K562 (cell line): ENCODE results near the gene AHCYL1. TPM values are rescaled to one million over a fixed set of nuclear protein-coding genes. Genes with fewer than 3 reads are reported as not detected.

Experiments
- ATAC-seq: fragments of 200-7000 bp; cut with Tn5 transposase; 3 replicates; pipeline ENCODE4 v1.9.1; 2020; ENCODE audit warnings: moderate library complexity
- BruUV-seq: library from RNA; stranded (reverse); fragments of 400-500 nt; replicated peaks from 2 replicates; lab custom pipeline; 2021; lab: Mats Ljungman, UMichigan
- CTCF ChIA-PET: fragments of 300-600 bp; formaldehyde crosslinking; extraction: SDS; loops from one replicate; lab custom pipeline; 2021; ENCODE audit warnings: low intra/inter-chr PET ratio; lab: Yijun Ruan, JAX
- POLR2A ChIA-PET: fragments of 300-600, 350-650 bp; sonication (Branson Sonifier 250); formaldehyde crosslinking; extraction: SDS; loops from one replicate; lab custom pipeline; 2021; ENCODE audit warnings: antibody characterized with exemption, inconsistent platforms; lab: Yijun Ruan, JAX
- DNase-seq, 4 experiments: peaks; one replicate each; pipeline versions ENCODE4 v3.0.0 to v3.0.0-alpha.2; 2011 to 2018; ENCODE audit warnings: low spot score in 3 of 4, mixed read lengths in 3 of 4; ENCODE audit errors: extremely low read depth in 1 of 4
- FAIRE-seq: peaks from 2 replicates; lab custom pipeline; 2011; peaks lifted over from hg19 to GRCh38; lab: Jason Lieb, UNC
- H2AFZ ChIP-seq: 2 replicates; pipeline ENCODE4 v1.6.0; 2011; ENCODE audit warnings: low read depth, low read length, control low read depth, inconsistent platforms
- H3K27ac ChIP-seq: fragments of 200-600 bp; 3 replicates; pipeline ENCODE4 v1.8.0; 2011; ENCODE audit warnings: low read depth, mild to moderate bottlenecking, control low read depth, inconsistent platforms, low read length, moderate library complexity, mixed read lengths; ENCODE audit errors: extremely low read depth
- H3K27me3 ChIP-seq, 2 experiments: fragments of 300-600 bp in 1 of 2; 2 replicates in 1 of 2; 3 replicates in 1 of 2; pipeline versions ENCODE4 v1.6.0 to v1.8.0; 2011; ENCODE audit warnings: inconsistent platforms in 2 of 2, low read length in 2 of 2, mild to moderate bottlenecking in 1 of 2, mixed read lengths in 1 of 2, moderate library complexity in 1 of 2; ENCODE audit not compliant: control insufficient read depth in 2 of 2, insufficient read depth in 2 of 2
- H3K36me3 ChIP-seq: fragments of 300-600 bp; 3 replicates; pipeline ENCODE4 v1.8.0; 2011; ENCODE audit warnings: mild to moderate bottlenecking, low read length, inconsistent platforms; ENCODE audit not compliant: control insufficient read depth, insufficient read depth
- H3K4me1 ChIP-seq, 2 experiments: fragments of 200-600 bp in 1 of 2; replicated peaks in 1 of 2; 2 replicates in 1 of 2; 3 replicates in 1 of 2; pipeline versions ENCODE4 v1.5.1 to v1.8.0; 2011; ENCODE audit warnings: inconsistent platforms in 2 of 2, low read length in 2 of 2, mild to moderate bottlenecking in 1 of 2, mixed read lengths in 1 of 2, moderate library complexity in 1 of 2; ENCODE audit not compliant: control insufficient read depth in 2 of 2, insufficient read depth in 2 of 2
- H3K4me2 ChIP-seq: 2 replicates; pipeline ENCODE4 v1.6.1; 2011; ENCODE audit warnings: low read length, control low read depth, inconsistent platforms, mixed read lengths; ENCODE audit not compliant: insufficient read depth
- H3K4me3 ChIP-seq: fragments of 200-600 bp; sonication (generic), shearing (Covaris generic); 2 replicates; pipeline ENCODE4 v1.5.1; 2016; ENCODE audit warnings: control low read depth, inconsistent platforms
- H3K79me2 ChIP-seq: fragments of 200-600 bp; 3 replicates; pipeline ENCODE4 v1.8.0; 2011; ENCODE audit warnings: low read length, inconsistent platforms; ENCODE audit not compliant: control insufficient read depth, insufficient read depth
- H3K9ac ChIP-seq, 2 experiments: 2 replicates each; pipeline versions ENCODE4 v1.6.0 to v1.6.1; 2011; ENCODE audit warnings: low read depth in 2 of 2, low read length in 2 of 2, control low read depth in 1 of 2, inconsistent platforms in 1 of 2, mild to moderate bottlenecking in 1 of 2, mixed read lengths in 1 of 2; ENCODE audit not compliant: insufficient read depth in 1 of 2
- H3K9me1 ChIP-seq: one replicate; pipeline ENCODE4 v1.6.0; 2011; ENCODE audit warnings: inconsistent platforms, mild to moderate bottlenecking, low read length, moderate library complexity; ENCODE audit not compliant: control insufficient read depth, insufficient read depth
- H3K9me3 ChIP-seq: replicated peaks from 2 replicates; pipeline ENCODE4 v1.5.1; 2011; ENCODE audit warnings: low read depth, low read length, inconsistent platforms; ENCODE audit not compliant: control insufficient read depth, insufficient read depth
- H4K20me1 ChIP-seq: replicated peaks from 2 replicates; pipeline ENCODE4 v1.6.1; 2011; ENCODE audit warnings: low read length, inconsistent platforms, mixed read lengths; ENCODE audit not compliant: control insufficient read depth, insufficient read depth
- DDX20 ChIP-seq: fragments of 450-650 bp; IDR thresholded peaks from 2 replicates; pipeline ENCODE4 v1.6.1; 2016; ENCODE audit warnings: missing genetic modification characterization, low read depth, mild to moderate bottlenecking, missing compliant biosample characterization, moderate library complexity
- FOXA3 ChIP-seq, 2 experiments: fragments of 450-650 bp in 1 of 2; sonication (generic) in 1 of 2; formaldehyde crosslinking; IDR thresholded peaks in 1 of 2; conservative IDR thresholded peaks in 1 of 2; 2 replicates each; pipeline versions ENCODE4 v1.4.0 to v1.8.0; 2020 to 2022; ENCODE audit warnings: mild to moderate bottlenecking in 2 of 2, missing genetic modification reagents in 1 of 2
- GABPB2 ChIP-seq: fragments of 250-450 bp; sonication (Bioruptor Pico); conservative IDR thresholded peaks from 2 replicates; pipeline ENCODE4 v1.5.1; 2021; ENCODE audit warnings: mild to moderate bottlenecking
- KAT7 ChIP-seq: sonication (generic); formaldehyde crosslinking; IDR thresholded peaks from 2 replicates; pipeline ENCODE4 v1.8.0; 2022; ENCODE audit warnings: missing genetic modification reagents, mild to moderate bottlenecking, borderline replicate concordance
- RAD21 ChIP-seq, 2 experiments: fragments of 250-450 bp in 1 of 2; fragments of 450-650 bp in 1 of 2; sonication (Bioruptor Pico) in 1 of 2; formaldehyde crosslinking in 1 of 2; IDR thresholded peaks in 1 of 2; conservative IDR thresholded peaks in 1 of 2; 2 replicates each; pipeline versions ENCODE4 v1.4.0 to v1.8.0; 2020 to 2022; ENCODE audit warnings: mild to moderate bottlenecking in 2 of 2, moderate library complexity in 1 of 2
- SIX5 ChIP-seq, 2 experiments: IDR thresholded peaks; 2 replicates each; pipeline ENCODE4 v1.6.1; 2011; ENCODE audit warnings: low read length in 2 of 2, borderline replicate concordance in 1 of 2, low read depth in 1 of 2, mild to moderate bottlenecking in 1 of 2, moderate library complexity in 1 of 2; ENCODE audit not compliant: insufficient read depth in 1 of 2
- SP1 ChIP-seq: sonication (generic); formaldehyde crosslinking; IDR thresholded peaks from 2 replicates; pipeline ENCODE4 v1.8.1; 2022; ENCODE audit warnings: mild to moderate bottlenecking, missing genetic modification reagents
- TAL1 ChIP-seq: fragments of 450-650 bp; IDR thresholded peaks from 2 replicates; pipeline ENCODE4 v1.6.1; 2016; ENCODE audit warnings: mild to moderate bottlenecking
- WGBS: fragments of 100-300 bp; shearing (Covaris generic); methylation state at CpG from one replicate; pipeline ENCODE4 v1.1.6; 2016; ENCODE audit warnings: low coverage, mixed read lengths; ENCODE audit not compliant: insufficient coverage; ENCODE audit errors: missing lambda C conversion rate; 5-methylcytosine and 5-hydroxymethylcytosine counted together
- in situ Hi-C: fragments of 300-500 bp; cut with MboI; formaldehyde crosslinking; loops from 4 replicates; pipeline ENCODE4 v1.15.0; 2018; ENCODE audit warnings: inconsistent platforms, mixed read lengths
- intact Hi-C: fragments of 100-400 bp; cut with micrococcal nuclease; formaldehyde crosslinking; loops from 2 replicates; pipeline ENCODE4 v1.14.2; 2022
- polyA plus RNA-seq, 8 experiments: library from polyadenylated mRNA; depleted of rRNA in 4 of 8; stranded (reverse) in 5 of 8; unstranded in 3 of 8; fragments of >200 nt; fragmentation: Nextera tagmentation in 2 of 8; fragmentation: Illumina TruSeq in 1 of 8; extraction: Ambion mirVana in 2 of 8; extraction: Trizol in 1 of 8; gene quantifications; 2 replicates each; pipeline versions ENCODE4 v1.2.1 to v1.2.3, GENCODE V29; 2011 to 2014; ENCODE audit warnings: inconsistent platforms in 1 of 8, missing spikeins in 1 of 8
- total RNA-seq, 7 experiments: library from RNA; depleted of rRNA in 6 of 7; stranded (reverse); fragments of >200 nt in 6 of 7; fragmentation: Illumina TruSeq in 2 of 7; extraction: Trizol in 2 of 7; gene quantifications; 2 replicates each; pipeline versions ENCODE4 v1.2.1 to v1.2.3, GENCODE V29; 2011 to 2021; ENCODE audit warnings: low replicate concordance in 1 of 7
- TF ChIP-seq, protein P1 (sequence below): fragments of 250-450 bp; sonication (Bioruptor Pico); IDR thresholded peaks from 2 replicates; pipeline ENCODE4 v1.5.0; 2021; ENCODE audit warnings: mild to moderate bottlenecking, borderline replicate concordance
- TF ChIP-seq, protein P2 (sequence below), 3 experiments: fragments of 200-800 bp in 1 of 3; fragments of 250-450 bp in 1 of 3; fragments of 450-650 bp in 1 of 3; sonication (Bioruptor Pico) in 1 of 3; sonication (Bioruptor generic) in 1 of 3; formaldehyde crosslinking in 1 of 3; IDR thresholded peaks; 2 replicates each; pipeline versions ENCODE4 v1.6.1 to v1.8.0; 2016 to 2022; ENCODE audit warnings: mild to moderate bottlenecking in 2 of 3, missing genetic modification characterization in 2 of 3, missing compliant biosample characterization in 1 of 3, moderate library complexity in 1 of 3

Gene AHCYL1
- total and polyA plus RNA-seq, 9 of the 15 experiments (the other 6 are each of a cell fraction or from before 2014, with no cell fraction given) = 27.3 to 118 (median 44.5) TPM

DNA sequence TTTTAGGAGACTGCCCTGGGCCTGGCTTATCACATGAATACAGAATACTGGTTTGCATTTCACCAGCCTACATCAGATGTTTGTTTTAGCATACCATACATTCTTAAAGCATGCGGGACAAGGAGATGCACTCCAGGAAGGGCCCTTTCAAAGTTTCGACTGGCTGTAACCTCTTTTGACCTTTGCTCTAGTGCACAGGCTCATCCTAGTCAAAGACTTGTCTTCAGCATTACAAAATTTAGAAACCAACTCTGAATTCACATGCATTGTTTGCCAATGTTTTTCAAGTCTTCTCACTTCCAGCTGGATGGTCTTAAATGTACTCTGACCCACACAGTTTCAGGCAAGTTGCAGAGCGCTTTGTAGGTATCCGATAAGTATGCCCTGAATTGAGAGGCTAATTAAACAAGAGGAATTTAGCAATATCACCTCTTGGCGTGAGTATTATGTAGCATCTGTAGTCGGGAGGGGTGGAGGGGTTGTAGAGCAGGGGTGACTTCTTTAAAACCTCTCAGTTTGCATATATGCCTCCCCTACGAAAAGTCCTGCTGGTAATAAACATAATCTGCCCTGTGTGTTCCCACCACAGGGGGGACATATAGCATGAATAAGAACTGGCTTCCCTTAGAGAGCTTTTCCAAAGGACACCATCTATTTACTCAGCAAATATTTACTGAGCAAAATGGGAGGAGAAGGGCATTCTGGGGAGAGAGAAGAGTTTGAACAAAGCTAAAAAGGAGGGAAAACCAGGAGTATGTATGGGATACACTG lies 24.4 kb upstream of the AHCYL1 start:
- ChIA-PET POLR2A (interaction anchor here (0.6 to 1.6 kb wide), 8 partner anchors 15 to 42 kb away, joined by 3 to 6 read pairs (median 4); partner anchors contain the start of gene AHCYL1), CTCF (no interaction called here)
- DNase-seq = no peak
- no peaks in the 10 kb centered on the region for H3K9me3 ChIP-seq
- H3K4me2 ChIP-seq = no peak overlapping the region
- no peak overlapping the region for H3K27ac ChIP-seq
- no peaks in the 10 kb centered on the region for H3K9me1 ChIP-seq
- ATAC-seq = peak; percentile 60
- peaks cover 0 to 11% of the 10 kb centered on the region in 2 experiments; a peak in 4 of 5 replicates for H3K4me1 ChIP-seq
- H3K36me3 ChIP-seq = no peaks in the 10 kb centered on the region
- H3K79me2 ChIP-seq = no peaks in the 10 kb centered on the region
- H3K27me3 ChIP-seq = no peaks in the 10 kb centered on the region
- no peak for FAIRE-seq
- no peak overlapping the region for H3K4me3 ChIP-seq
- H2AFZ ChIP-seq = peak overlapping the region; percentile 41
- in situ Hi-C loops = no loop called here
- H4K20me1 ChIP-seq = no peaks in the 10 kb centered on the region
- intact Hi-C loops = no loop called here
- no peak overlapping the region for H3K9ac ChIP-seq
- TF ChIP-seq SP1 (CRISPR knock-in tag) (no peak), DDX20 (tag) (no peak), GABPB2 (CRISPR knock-in tag) (no peak), SIX5 (IDR thresholded peaks at IDR 0.05; ENCODE audit: borderline replicate concordance in 1 of 2, insufficient read depth in 1 of 2, low read depth in 1 of 2, low read length in 2 of 2) (no peak), TAL1 (no peak), RAD21 (CRISPR knock-in tag; conservative IDR thresholded peaks at IDR 0.05 in 1 of 2, IDR thresholded peaks at IDR 0.05 in 1 of 2) (0 out of 4 replicates have a peak, but pooled peaks of 1 of the 2 experiments have one; percentile 5), KAT7 (CRISPR knock-in tag) (no peak), FOXA3 (CRISPR knock-in tag; conservative IDR thresholded peaks at IDR 0.05 in 1 of 2, IDR thresholded peaks at IDR 0.05 in 1 of 2) (peak in 1 of 2 experiments; percentile 44; a peak in 1 of 4 replicates)
- TF ChIP-seq, protein P1, sequence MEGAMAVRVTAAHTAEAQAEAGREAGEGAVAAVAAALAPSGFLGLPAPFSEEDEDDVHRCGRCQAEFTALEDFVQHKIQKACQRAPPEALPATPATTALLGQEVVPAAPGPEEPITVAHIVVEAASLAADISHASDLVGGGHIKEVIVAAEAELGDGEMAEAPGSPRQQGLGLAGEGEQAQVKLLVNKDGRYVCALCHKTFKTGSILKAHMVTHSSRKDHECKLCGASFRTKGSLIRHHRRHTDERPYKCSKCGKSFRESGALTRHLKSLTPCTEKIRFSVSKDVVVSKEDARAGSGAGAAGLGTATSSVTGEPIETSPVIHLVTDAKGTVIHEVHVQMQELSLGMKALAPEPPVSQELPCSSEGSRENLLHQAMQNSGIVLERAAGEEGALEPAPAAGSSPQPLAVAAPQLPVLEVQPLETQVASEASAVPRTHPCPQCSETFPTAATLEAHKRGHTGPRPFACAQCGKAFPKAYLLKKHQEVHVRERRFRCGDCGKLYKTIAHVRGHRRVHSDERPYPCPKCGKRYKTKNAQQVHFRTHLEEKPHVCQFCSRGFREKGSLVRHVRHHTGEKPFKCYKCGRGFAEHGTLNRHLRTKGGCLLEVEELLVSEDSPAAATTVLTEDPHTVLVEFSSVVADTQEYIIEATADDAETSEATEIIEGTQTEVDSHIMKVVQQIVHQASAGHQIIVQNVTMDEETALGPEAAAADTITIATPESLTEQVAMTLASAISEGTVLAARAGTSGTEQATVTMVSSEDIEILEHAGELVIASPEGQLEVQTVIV = no peak
- TF ChIP-seq, protein P2, sequence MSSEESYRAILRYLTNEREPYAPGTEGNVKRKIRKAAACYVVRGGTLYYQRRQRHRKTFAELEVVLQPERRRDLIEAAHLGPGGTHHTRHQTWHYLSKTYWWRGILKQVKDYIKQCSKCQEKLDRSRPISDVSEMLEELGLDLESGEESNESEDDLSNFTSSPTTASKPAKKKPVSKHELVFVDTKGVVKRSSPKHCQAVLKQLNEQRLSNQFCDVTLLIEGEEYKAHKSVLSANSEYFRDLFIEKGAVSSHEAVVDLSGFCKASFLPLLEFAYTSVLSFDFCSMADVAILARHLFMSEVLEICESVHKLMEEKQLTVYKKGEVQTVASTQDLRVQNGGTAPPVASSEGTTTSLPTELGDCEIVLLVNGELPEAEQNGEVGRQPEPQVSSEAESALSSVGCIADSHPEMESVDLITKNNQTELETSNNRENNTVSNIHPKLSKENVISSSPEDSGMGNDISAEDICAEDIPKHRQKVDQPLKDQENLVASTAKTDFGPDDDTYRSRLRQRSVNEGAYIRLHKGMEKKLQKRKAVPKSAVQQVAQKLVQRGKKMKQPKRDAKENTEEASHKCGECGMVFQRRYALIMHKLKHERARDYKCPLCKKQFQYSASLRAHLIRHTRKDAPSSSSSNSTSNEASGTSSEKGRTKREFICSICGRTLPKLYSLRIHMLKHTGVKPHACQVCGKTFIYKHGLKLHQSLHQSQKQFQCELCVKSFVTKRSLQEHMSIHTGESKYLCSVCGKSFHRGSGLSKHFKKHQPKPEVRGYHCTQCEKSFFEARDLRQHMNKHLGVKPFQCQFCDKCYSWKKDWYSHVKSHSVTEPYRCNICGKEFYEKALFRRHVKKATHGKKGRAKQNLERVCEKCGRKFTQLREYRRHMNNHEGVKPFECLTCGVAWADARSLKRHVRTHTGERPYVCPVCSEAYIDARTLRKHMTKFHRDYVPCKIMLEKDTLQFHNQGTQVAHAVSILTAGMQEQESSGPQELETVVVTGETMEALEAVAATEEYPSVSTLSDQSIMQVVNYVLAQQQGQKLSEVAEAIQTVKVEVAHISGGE (CRISPR knock-in tag; IDR thresholded peaks at IDR 0.05) = peak in 1 of 3 experiments; percentile 48; a peak in 1 of 6 replicates
- no TSS peak for BruUV-seq
- WGBS = 54% methylated on average over 7 of the region's 7 CpGs
